OCI-LY1 (cell line): ENCODE results near the gene PIGR.

Experiments used
- H2AFZ ChIP-seq: fragments of 200-600 bp; sonication (generic), shearing (Covaris generic); 2 replicates; pipeline ENCODE4 v1.6.0; 2014; ENCODE audit warnings: antibody characterized with exemption, mild to moderate bottlenecking, low read length
- H3F3A ChIP-seq: fragments of 200-600 bp; sonication (generic), shearing (Covaris generic); 2 replicates; pipeline ENCODE4 v1.6.0; 2014; ENCODE audit warnings: mild to moderate bottlenecking, antibody characterized with exemption, low read length, moderate library complexity; ENCODE audit not compliant: insufficient read depth
- H3K27ac ChIP-seq: fragments of 200-600 bp; sonication (generic); 2 replicates; pipeline ENCODE4 v1.5.1; 2014; ENCODE audit warnings: low read length, mixed run types, mild to moderate bottlenecking, low read depth; ENCODE audit not compliant: poor library complexity, severe bottlenecking
- H3K27me3 ChIP-seq: fragments of 200-600 bp; sonication (generic); 2 replicates; pipeline ENCODE4 v1.6.0; 2014; ENCODE audit warnings: antibody characterized with exemption, mild to moderate bottlenecking, low read length, moderate library complexity; ENCODE audit not compliant: insufficient read depth
- H3K36me3 ChIP-seq: fragments of 200-600 bp; sonication (generic); 2 replicates; pipeline ENCODE4 v1.6.1; 2014; ENCODE audit warnings: mild to moderate bottlenecking, antibody characterized with exemption, low read length, moderate library complexity, mixed read lengths; ENCODE audit not compliant: insufficient read depth
- H3K4me1 ChIP-seq: fragments of 200-600 bp; sonication (generic); 2 replicates; pipeline ENCODE4 v1.5.1; 2014; ENCODE audit warnings: mild to moderate bottlenecking, low read length, moderate library complexity; ENCODE audit not compliant: insufficient read depth, severe bottlenecking
- H3K4me2 ChIP-seq: fragments of 200-600 bp; sonication (generic), shearing (Covaris generic); 2 replicates; pipeline ENCODE4 v1.6.1; 2014; ENCODE audit warnings: low read length
- H3K4me3 ChIP-seq: fragments of 200-600 bp; sonication (generic); 2 replicates; pipeline ENCODE4 v1.5.1; 2014; ENCODE audit warnings: low read length, low read depth, mild to moderate bottlenecking, mixed read lengths; ENCODE audit not compliant: poor library complexity, severe bottlenecking
- H3K79me2 ChIP-seq: fragments of 200-600 bp; shearing (Covaris generic); 2 replicates; pipeline ENCODE4 v1.6.1; 2016; ENCODE audit warnings: mixed run types, low read length, mixed read lengths; ENCODE audit not compliant: insufficient read depth
- H3K9ac ChIP-seq: fragments of 200-600 bp; sonication (generic), shearing (Covaris generic); 2 replicates; pipeline ENCODE4 v1.6.1; 2014; ENCODE audit warnings: mild to moderate bottlenecking, low read length, mixed read lengths
- H3K9me2 ChIP-seq: fragments of 200-600 bp; sonication (generic), shearing (Covaris generic); 2 replicates; pipeline ENCODE4 v1.6.1; 2014; ENCODE audit warnings: low read depth, mild to moderate bottlenecking, low read length, mixed read lengths
- H3K9me3 ChIP-seq: fragments of 200-600 bp; shearing (Covaris generic); 2 replicates; pipeline ENCODE4 v1.6.1; 2014; ENCODE audit warnings: low read length, mixed read lengths
- H4K20me1 ChIP-seq: fragments of 200-600 bp; sonication (generic), shearing (Covaris generic); 2 replicates; pipeline ENCODE4 v1.6.0; 2016; ENCODE audit warnings: mild to moderate bottlenecking, low read length; ENCODE audit not compliant: insufficient read depth
- EZH2 ChIP-seq: fragments of 200-600 bp; sonication (generic), shearing (Covaris generic); IDR thresholded peaks from 2 replicates; pipeline ENCODE4 v1.8.0; 2017; ENCODE audit warnings: borderline replicate concordance, mixed run types, mild to moderate bottlenecking, antibody characterized with exemption, low read length, moderate library complexity, mixed read lengths
- TF ChIP-seq, protein P1 (sequence below): fragments of 200-600 bp; sonication (generic), shearing (Covaris generic); IDR thresholded peaks from 2 replicates; pipeline ENCODE4 v1.5.1; 2017; ENCODE audit warnings: mild to moderate bottlenecking, antibody characterized with exemption, low read length, moderate library complexity, mixed read lengths

The PIGR gene

DNA sequence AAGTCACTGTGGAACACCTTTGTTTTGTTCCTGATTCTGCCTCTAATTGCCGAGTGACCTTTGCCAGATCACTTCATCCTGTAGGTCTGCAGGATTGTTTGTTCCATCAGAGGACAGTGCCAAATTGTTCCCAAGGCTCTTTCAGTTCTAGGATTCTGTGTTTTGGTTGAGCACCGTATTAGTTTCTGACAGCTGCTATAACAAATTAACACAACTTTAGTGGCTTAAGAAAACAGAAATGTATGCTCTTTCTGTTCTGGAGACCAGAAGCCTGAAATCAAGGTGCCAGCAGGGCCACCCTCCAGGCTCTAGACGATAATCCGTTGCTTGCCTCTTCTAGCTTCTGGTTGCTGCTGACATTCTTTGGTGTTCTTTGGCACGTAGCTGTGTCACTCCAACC, 3.4 kb upstream of the PIGR start:
- TF ChIP-seq, protein P1, sequence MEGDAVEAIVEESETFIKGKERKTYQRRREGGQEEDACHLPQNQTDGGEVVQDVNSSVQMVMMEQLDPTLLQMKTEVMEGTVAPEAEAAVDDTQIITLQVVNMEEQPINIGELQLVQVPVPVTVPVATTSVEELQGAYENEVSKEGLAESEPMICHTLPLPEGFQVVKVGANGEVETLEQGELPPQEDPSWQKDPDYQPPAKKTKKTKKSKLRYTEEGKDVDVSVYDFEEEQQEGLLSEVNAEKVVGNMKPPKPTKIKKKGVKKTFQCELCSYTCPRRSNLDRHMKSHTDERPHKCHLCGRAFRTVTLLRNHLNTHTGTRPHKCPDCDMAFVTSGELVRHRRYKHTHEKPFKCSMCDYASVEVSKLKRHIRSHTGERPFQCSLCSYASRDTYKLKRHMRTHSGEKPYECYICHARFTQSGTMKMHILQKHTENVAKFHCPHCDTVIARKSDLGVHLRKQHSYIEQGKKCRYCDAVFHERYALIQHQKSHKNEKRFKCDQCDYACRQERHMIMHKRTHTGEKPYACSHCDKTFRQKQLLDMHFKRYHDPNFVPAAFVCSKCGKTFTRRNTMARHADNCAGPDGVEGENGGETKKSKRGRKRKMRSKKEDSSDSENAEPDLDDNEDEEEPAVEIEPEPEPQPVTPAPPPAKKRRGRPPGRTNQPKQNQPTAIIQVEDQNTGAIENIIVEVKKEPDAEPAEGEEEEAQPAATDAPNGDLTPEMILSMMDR, result no peak
- no peak for TF ChIP-seq EZH2
- no peak overlapping the region for H3K4me2 ChIP-seq
- H3K36me3 ChIP-seq, result no peaks in the 10 kb centered on the region
- no peak overlapping the region for H2AFZ ChIP-seq
- no peaks in the 10 kb centered on the region for H4K20me1 ChIP-seq
- no peak overlapping the region for H3K9ac ChIP-seq
- no peak overlapping the region for H3K27ac ChIP-seq
- H3K9me3 ChIP-seq, result no peaks in the 10 kb centered on the region
- H3K27me3 ChIP-seq, result 0 out of 2 replicates have a peak, but pooled peaks cover 4% of the 10 kb centered on the region
- no peaks in the 10 kb centered on the region for H3K9me2 ChIP-seq
- H3K4me1 ChIP-seq, result no peaks in the 10 kb centered on the region
- H3K79me2 ChIP-seq, result no peaks in the 10 kb centered on the region
- H3F3A ChIP-seq, result no peaks in the 10 kb centered on the region
- H3K4me3 ChIP-seq, result no peak overlapping the region

DNA sequence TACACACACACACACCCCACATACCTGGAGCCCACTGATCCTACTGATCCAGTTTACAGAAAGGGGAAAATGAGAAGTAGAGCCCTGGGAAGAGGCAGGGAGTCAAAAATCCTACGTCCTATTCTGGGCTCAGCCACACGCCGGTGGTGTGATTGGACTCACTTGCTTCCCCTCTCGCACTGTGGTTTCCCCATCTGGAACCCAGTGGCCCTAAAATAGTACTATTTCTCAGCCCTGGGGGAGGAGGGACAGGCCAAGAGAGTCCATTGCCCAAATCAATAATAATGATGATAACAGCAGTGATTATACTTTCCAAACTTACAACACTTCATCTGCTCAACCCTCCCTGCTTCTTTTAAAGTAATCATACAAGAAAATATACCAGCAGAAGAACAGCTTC, 2.9 kb upstream of the PIGR start:
- H3K36me3 ChIP-seq, result no peaks in the 10 kb centered on the region
- H3K79me2 ChIP-seq, result no peaks in the 10 kb centered on the region
- H3K9me3 ChIP-seq, result no peaks in the 10 kb centered on the region
- H3K9me2 ChIP-seq, result no peaks in the 10 kb centered on the region
- no peak overlapping the region for H2AFZ ChIP-seq
- TF ChIP-seq EZH2, result no peak
- TF ChIP-seq, protein P1, result no peak
- no peak overlapping the region for H3K9ac ChIP-seq
- H3K4me3 ChIP-seq, result no peak overlapping the region
- no peaks in the 10 kb centered on the region for H4K20me1 ChIP-seq
- no peaks in the 10 kb centered on the region for H3F3A ChIP-seq
- no peak overlapping the region for H3K4me2 ChIP-seq
- 0 out of 2 replicates have a peak, but pooled peaks cover 4% of the 10 kb centered on the region for H3K27me3 ChIP-seq
- H3K4me1 ChIP-seq, result no peaks in the 10 kb centered on the region
- H3K27ac ChIP-seq, result no peak overlapping the region

- peaks cover 7% of the 10 kb centered on the region; the same call in 1 of the 2 replicates for H3K27me3 ChIP-seq
These were observed 989 bp upstream of the PIGR start for GRCh38 chr1:206947255-206947654.

More at GRCh38 chr1:206947255-206947654, 989 bp upstream of the PIGR start:
- no peak overlapping the region for H3K9ac ChIP-seq
- no peaks in the 10 kb centered on the region for H3F3A ChIP-seq
- H3K79me2 ChIP-seq, result no peaks in the 10 kb centered on the region
- H3K27ac ChIP-seq, result no peak overlapping the region
- no peaks in the 10 kb centered on the region for H3K4me1 ChIP-seq
- no peaks in the 10 kb centered on the region for H4K20me1 ChIP-seq
- no peaks in the 10 kb centered on the region for H3K36me3 ChIP-seq
- no peaks in the 10 kb centered on the region for H3K9me2 ChIP-seq
- no peak overlapping the region for H3K4me2 ChIP-seq
- H3K9me3 ChIP-seq, result no peaks in the 10 kb centered on the region
- no peak overlapping the region for H2AFZ ChIP-seq
- TF ChIP-seq, protein P1, result no peak
- no peak for TF ChIP-seq EZH2
- no peak overlapping the region for H3K4me3 ChIP-seq
